ENCODE results near the gene CALHM4.
A peak's percentile ranks its signal among the peaks of the same experiment; 100 is the strongest.

The CALHM4 gene, protein sequence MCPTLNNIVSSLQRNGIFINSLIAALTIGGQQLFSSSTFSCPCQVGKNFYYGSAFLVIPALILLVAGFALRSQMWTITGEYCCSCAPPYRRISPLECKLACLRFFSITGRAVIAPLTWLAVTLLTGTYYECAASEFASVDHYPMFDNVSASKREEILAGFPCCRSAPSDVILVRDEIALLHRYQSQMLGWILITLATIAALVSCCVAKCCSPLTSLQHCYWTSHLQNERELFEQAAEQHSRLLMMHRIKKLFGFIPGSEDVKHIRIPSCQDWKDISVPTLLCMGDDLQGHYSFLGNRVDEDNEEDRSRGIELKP

DNA sequence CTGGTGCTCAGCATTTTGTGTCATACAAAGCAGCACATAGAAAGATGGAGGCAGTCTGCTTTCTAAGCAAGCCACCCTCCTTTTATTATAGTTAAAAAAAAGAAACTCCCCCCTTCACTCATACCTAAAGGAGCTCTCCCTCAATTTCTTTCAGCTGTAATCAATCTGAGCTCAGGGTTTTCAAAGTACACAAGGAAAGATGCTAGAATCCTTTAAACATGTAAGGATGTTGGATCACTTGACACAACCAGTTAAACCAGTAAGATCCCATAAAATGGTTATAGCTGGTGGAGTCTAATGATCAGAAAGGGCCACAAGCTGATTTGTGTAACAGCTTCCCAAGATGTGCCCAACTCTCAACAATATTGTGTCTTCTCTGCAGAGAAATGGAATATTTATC is at the start of gene CALHM4:
CALHM4 (plus strand) TSS at position 301 of the 400 bp plus-strand sequence; CDS start at position 344, 43 bp downstream.
- ATAC-seq: no peak
- no peak for DNase-seq

DNA sequence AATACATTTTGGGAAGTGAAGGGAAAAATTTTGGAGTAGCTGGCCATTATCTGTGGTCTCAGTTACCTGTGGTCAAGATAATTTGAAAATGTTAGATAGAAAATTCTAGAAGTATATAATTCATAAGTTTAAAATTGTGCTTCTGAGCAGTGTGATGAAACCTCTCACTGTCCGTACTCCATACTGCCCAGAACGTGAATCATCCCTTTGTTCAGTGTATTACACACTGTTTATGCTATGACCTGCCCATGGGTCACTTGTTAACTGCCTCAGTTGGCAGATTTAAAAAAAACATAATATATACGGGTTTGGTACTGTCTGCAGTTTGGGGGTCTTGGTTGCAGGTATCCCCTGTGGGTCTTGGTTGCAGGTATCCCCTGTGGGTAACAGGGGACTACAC is 46.2 kb upstream of the CALHM4 start:
- no peak for DNase-seq
- ATAC-seq: no peak

DNA sequence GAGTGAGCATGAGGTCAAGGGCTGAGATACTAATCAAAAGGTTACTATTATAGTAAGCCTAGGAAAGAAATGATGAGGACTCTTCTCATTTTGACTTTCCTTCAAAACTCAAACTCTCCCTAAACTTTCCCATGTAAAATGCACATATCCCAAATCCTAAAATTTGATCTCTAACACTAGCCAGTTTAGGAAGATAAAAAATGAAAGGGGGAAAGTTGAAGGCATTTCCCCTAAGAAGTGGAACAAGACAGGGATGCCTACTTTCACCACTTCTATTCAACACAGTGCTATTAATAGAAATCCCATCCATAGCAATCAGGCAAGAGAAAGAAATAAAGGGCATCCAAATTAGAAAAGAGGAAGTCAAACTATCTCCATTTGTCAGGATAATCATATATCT is 45.0 kb upstream of the CALHM4 start:
- DNase-seq (no peak), ATAC-seq (no peak)

DNA sequence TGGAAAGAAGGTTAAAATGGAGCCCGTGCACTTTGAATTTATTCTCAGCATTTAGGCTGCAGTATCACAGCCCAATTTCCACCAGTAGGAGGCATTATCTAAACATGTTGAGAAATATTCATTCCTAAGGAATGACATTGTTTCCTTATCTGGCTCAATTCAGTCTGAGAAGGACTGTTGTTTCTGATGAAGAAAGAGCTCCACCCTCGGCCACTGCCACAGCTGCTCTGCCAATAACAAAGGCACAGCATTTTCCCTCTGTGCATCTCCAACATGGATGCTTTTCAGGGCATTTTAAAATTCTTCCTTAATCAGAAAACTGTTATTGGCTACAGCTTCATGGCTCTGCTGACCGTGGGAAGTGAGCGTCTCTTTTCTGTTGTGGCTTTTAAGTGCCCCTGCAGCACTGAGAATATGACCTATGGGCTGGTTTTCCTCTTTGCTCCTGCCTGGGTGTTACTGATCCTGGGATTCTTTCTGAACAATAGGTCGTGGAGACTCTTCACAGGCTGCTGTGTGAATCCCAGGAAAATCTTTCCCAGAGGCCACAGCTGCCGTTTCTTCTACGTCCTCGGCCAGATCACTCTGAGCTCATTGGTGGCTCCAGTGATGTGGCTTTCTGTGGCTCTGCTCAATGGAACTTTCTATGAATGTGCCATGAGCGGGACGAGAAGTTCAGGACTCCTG is 42.0 kb upstream of the CALHM4 start, which contains the start of gene CALHM5:
CALHM5 (plus strand) TSS at position 216 of the 687 bp plus-strand sequence; CDS start at position 274, 58 bp downstream.
- no peak for ATAC-seq
- no peak for DNase-seq

DNA sequence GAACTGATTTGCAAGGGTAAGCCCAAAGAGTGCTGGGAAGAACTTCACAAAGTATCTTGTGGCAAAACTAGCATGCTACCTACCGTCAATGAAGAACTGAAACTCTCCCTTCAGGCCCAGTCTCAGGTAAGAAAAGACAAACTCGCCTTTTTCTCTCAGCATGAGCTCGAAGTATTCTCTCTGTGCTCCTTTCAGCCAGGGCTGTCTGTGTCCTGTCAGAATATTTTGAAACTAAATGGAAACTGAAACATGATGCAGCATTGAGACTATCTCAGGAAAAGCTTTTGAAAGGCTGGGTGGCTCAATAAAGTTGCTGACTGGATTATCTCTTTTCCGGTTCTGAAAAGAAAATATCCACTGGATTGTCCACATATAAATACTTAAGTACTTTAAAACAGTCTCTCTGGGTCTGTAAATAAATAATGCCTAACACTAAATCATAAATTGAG is 41.4 kb upstream of the CALHM4 start:
- DNase-seq: no peak
- no peak for ATAC-seq

DNA sequence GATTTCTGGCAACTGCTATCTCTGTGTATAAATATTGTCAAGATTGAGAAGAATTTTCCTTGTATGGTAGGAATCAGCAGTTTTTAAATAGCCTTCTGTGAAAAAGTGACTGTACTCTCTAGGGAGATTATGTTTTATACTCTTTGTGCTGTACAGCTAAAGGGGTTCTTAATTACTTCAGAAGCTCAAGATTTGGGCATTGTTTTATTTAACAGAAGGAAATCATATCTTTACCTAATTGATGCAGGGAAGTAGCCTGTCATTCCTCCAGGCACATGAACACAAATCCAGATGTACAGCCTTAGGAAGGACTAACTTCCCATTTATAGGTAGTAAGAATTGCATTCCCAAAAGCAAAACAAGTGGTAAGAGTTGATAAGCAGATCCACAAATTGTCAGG is 40.8 kb upstream of the CALHM4 start:
- ATAC-seq (no peak), DNase-seq (no peak)

DNA sequence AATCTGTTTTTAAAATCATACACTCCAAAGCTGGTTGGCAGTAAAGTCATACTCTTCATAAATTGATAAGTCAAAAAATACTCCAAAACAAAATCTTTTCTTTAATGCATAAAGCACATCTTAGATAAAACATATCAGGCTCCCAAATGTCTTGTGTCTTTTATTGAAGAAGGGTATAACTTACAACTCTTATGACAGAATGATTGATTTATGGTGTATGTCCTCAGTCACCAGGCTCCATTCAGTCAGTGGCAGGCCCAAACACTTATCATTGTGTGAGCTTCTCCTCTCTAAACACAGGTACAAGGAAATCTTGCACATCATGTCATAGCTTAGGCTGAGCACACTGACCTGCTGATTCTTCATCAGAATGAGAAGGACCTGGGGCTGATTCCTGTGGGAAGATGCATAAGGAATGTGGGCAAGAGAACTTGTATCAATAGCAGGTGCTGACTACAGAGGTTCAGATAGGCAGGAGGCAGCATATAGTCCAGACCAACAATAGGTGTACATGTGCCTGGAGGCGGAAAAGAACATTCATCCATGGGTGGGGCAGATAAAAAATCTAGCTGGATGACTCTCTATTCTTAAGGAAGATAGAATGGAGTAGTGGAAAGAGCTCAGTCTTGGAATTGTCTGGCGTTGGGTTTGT is 40.2 kb upstream of the CALHM4 start:
- no peak for DNase-seq

DNA sequence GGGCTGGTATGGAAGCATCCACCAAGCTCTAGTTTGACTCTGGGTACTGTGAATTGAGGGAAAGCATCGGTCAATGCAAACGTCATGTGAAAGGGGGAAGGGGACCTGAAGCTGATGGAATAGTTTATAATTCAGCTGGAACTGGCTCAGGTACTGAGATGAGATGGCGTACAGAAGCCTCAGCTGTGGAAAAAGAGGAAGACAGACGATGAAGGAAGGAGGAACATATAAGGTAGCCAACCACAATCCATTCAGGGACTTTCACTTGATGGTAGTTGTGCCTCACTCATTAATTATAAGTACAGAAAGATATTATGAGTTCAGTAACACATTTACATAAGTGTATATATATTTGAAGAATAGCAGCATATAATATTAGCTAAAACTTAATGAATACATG is 39.4 kb upstream of the CALHM4 start:
- no peak for DNase-seq
- ATAC-seq: no peak

More for the DNA sequence above, 40.2 kb upstream of the CALHM4 start:
- ATAC-seq: no peak

DNA sequence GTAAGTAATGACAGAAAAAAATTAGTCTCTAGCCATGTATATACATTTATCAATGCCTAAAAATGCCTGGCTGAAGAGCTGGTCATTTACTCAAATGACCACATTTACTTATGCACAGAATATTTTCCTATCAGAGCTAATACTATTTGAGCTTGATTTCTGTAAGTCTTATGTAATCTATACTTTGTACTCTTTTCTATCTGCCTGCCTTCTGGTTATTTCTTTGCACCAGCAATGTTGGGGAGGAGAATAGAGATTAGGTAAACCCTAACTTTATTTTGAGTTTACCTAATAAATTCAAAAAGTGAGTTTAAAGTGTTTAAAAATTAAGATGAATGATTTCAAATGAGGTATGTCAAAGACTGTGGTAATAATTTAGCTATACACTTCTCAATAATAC is 38.4 kb upstream of the CALHM4 start:
- DNase-seq: no peak
- ATAC-seq: no peak

DNA sequence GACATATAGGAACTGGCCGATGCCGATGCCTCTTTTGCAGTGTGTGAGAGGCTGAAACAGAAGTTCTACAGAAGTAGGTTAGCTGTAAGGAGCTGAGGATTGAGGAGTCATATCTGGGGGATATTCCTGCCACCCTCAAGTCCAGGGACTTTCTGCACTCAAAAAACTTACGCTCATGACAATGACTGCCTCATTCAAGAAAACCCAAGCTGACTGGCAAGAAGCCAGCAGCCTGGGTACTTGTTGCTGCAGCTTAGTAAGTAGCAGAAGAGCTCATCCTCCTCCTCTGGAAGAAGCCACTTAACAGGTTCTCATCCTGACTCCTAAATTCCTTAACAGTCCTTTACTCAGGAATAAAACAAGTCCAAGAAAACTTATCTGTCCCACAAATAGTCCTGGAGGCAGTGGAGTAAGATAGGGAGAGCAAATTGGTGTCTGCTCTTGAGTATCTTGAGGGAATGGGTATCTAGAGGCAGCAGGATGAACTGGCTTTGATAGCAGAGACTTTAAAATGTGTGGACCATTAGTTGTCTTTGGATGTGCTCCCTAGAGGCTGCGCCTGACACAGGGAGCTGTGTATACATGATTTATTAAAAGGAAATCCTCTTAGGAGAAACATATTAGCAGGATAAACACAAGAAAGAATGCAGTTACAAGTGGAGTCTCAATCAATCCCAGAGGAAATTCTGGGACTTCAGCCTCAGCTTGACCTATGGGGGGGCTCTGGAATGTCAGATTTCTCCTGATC is 34.8 kb upstream of the CALHM4 start:
- DNase-seq (no peak), ATAC-seq (no peak)

DNA sequence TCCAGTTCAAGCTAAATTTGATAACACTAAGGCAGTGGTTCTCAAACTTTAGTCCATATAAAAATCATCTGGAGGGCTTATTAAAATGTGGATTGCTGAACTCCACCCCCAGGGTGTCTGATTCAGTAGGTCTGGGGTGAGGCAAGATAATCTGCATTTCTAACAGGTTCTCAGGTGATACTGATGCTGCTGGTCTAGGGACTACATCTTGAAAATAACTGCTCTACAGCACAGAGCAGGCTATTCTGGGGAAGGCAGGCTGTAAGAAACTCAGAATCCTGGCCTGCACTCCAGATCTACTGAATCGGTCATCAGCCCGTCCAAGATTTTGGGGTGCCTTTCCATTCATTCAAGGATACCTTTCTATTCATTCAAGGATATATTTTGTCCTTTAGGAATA is 30.7 kb upstream of the CALHM4 start:
- DNase-seq (no peak), ATAC-seq (no peak)

DNA sequence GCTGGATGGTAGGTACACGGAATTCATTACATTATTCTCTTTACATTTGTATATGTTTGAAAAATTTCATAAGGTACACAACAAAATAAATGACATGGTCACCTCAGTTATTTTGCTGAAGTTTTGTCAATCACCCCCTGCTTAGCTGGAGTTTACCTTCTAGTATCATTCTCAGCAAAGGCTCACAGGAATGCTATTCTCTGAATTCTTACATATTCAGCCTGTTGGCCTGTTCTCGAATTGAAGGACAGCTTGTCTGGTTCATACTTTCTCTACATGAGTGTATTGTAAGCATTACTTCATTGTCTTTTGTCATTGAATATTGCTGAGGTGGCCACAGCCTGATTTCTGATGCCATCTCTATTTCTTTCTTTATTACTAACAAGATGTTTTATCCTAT is 29.3 kb upstream of the CALHM4 start:
- ATAC-seq (no peak), DNase-seq (no peak)

DNA sequence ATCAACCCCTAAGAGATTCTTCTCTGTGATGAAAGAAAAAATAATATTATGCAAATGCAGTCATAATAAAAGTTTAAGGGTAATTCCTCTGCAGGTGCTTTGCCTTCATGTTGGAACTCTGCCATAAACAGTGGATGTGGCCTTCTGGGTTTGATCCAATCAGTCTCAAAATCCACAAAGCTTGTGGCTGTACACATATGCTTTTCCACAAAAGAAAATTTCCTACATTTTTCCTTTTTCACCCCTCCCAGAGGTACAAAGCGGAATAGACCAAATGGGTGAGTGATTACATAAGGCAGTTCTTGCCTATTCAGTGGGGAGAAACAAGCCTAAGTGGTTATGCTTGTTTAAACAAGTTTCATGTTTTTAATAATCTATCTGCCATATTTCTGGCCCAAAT is 25.4 kb upstream of the CALHM4 start:
- ATAC-seq: no peak
- no peak for DNase-seq

DNA sequence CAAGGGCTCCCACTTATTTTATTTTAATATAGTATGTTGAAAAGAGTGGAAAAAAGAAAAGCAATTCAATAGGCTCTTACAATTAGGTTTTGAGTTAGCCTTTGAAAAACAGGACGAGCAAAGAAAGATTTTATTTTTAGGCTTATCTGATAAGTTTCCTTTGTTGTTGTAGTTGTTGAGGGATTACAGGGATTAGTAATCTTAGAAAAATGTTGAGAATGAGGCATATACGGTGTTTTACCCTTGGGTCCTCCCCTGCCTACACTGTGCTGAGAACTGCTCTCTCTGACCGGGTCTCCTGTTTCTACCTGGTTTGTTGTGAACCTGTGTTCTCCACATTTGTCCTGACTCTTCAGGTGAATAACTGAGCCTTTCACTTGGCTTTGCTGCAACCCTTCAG is 24.8 kb upstream of the CALHM4 start:
- no peak for DNase-seq
- no peak for ATAC-seq

DNA sequence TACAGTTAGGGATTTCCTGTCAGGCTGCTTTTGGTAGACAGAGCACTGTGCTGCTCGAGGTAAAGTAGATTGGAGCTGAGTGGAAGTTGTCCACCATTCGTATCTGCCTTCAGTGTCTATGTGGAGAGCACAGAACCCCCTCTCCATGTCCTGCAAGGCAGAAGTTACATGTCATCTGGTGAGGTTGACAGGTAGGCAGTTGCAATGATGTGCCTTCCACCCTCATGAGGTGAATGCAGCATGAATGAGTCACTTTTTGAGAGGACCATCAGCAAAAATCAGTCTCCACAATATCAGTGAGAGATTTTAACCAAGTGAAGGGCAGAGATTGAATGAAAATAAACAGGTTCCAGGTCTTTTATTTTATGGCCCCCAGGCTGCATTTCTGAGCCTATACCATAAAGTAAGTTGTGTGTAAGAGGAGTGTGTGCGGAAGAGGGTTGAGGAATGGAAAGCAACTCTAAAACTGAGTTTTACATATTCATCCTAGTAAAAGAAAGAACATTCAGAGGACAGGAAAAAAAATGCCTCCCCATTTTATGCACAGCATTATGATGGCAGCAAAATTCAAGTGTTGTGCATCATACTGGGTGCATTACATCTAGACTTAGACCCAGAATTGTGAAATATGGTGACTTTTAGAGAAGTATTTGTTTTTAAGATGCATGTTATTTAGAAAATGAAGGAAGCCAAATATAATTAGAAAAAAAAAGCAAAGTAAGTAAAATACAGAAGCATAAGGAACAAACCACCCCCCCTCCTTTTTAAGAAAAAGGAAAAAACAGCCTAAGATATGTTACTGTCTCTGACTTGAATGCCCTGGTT is 23.9 kb upstream of the CALHM4 start:
- no peak for DNase-seq
- ATAC-seq: no peak

DNA sequence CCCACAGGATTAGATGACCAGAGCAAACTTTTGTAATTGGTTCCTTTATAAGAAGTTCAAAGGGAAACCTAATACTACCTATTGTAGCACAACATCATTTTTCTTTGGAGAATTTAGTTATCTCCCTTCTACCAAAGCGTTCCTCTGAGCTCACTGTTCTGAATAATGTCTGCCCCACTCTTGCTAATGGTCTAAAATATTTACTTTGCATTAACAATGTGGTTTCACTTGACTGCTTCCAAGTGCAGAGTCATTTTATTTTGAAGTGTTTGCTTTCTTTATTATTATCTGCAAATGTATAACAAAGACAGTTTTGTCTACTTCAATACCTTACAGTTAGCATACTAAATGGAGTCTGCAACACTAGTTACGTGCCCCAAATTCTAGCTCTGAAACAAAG is 23.1 kb upstream of the CALHM4 start:
- no peak for ATAC-seq
- DNase-seq: no peak

DNA sequence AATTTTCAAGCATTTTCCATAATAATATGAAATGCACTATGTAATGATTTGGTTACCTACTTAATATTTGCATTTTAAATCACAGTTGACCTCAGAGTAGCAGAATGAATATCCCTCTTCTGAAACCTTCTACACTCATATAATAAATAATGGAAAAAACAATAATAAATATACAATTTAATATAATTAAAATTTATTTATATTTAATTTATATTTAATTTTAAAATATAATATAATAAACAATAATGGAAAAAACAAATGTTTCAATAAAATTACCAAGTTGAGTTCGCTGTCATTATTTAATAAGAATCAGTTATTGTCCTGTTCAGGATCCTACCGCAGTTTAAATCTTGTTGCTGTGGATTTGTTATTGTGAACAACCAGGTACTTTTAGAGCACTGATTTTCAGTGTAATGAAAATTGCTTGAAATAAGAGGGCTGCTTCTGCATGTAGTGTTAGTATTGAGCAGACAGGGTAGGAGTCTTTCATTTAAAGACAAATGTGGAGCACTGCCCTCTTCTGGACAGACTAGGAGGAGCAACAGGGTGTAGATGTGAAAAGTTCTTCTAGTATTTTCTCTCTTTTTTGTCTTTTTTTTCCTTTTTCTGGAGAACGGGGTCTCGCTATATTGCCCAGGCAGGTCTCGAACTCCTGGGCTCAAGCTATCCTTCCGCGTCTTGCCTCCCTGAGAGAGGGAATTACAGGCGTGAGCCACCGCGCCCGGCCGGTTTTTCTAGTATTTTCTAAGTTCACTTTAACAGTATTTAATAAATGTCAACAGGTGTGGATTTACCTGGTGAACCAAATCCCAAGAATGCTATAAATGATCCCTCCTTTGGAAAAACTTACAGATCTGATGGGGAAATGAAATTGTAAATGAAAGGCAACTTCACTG is 21.6 kb upstream of the CALHM4 start:
- DNase-seq: peak; percentile 63

DNA sequence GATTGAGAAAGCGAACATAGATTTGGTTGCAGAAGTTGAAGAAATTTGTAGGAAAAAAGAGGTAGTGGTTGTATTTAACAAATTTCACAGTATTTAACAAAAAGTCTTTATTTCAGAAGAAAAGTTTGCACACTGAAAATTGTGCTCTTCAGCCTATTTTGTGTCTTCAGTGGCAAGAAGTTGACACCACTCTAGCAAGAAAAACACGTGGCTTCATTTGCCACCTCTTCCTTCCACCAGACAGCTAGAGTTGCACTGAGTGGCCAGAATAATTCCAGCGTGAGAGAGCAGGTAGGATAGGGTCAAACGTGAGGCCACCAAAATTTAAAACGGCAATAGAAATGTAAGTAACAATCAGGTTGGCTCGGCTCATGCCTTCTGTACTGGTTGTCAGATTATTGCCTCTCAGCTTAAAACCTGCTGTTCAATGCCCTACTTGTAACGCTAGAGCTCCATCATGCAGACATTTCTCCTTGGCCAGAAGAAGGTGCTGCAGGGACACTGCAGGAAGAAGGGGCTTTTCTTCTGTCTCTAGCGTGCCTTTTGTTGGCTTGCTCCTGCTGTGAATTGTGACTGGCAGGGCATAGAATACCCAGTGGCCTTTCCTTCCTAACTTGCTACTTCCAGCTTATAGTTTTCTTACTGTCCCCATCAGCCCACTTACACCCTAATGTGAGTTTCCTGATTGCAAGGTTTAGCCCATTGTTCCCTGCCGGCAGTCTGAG is 20.2 kb upstream of the CALHM4 start:
- DNase-seq: no peak

More for the DNA sequence above, 21.6 kb upstream of the CALHM4 start:
- peak; percentile 72 for ATAC-seq

DNA sequence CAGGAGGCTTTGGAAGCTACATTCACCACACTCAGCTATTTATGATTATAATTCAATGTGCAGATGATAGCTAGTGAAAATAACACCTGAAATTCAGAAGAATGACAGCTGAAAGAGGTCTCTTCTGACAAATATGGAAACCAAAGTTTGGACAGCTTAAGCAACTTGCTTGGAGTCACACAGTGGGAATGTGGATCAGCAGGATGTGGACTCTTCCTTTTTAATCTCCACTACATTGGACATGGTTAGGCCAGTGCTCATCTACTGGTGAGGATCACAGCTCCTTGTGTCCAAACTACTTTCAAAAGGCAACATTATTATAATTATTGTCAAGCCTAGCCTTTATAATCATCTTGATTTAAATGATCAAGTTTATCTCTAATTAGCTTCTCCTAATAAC is 18.4 kb upstream of the CALHM4 start:
- ATAC-seq: no peak
- no peak for DNase-seq

More for the DNA sequence above, 20.2 kb upstream of the CALHM4 start:
- ATAC-seq: no peak

DNA sequence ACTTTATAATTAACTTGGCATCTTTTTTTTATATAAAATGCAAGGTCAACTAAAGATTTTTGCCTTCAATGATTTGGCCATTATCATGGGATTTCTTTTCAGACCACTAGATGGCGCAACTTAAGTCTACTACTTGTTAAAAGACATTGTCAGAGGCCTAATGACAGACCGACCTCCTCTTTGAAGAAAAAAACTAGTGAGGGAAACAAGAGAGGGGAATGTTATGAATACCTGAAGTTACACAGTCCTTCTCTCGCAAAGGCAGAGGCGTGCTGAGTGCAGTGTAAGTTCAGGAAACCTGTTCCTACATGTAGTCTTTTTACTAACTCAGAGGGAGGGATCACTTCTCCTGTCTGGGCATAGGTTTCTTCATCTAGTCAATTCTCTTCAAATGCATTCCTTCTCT is 17.3 kb upstream of the CALHM4 start:
- ATAC-seq: peak; percentile 55
- DNase-seq: peak; percentile 7

Data from stimulated activated naive CD8-positive, alpha-beta T cell treated with anti-CD3 and anti-CD28 coated beads, Interleukin-15, Interleukin-2, amounts not matched to agents 100 U/mL and 50 U/mL, for 24 hours (primary cell).